DMS53 treated with DMSO at 0.1 percent for 48 hours (cell line): ENCODE measurements around the gene STAT2.
"Not testable (repeated sequence)": the region's sequence is repeated elsewhere in the genome, so short reads cannot be mapped to it uniquely, and the experiment has no call there.

Experiments used
- DNase-seq: peaks from one replicate; lab custom pipeline; 2025; ENCODE audit not compliant: unreplicated experiment; lab: John Stamatoyannopoulos, UW

The STAT2 gene

DNA sequence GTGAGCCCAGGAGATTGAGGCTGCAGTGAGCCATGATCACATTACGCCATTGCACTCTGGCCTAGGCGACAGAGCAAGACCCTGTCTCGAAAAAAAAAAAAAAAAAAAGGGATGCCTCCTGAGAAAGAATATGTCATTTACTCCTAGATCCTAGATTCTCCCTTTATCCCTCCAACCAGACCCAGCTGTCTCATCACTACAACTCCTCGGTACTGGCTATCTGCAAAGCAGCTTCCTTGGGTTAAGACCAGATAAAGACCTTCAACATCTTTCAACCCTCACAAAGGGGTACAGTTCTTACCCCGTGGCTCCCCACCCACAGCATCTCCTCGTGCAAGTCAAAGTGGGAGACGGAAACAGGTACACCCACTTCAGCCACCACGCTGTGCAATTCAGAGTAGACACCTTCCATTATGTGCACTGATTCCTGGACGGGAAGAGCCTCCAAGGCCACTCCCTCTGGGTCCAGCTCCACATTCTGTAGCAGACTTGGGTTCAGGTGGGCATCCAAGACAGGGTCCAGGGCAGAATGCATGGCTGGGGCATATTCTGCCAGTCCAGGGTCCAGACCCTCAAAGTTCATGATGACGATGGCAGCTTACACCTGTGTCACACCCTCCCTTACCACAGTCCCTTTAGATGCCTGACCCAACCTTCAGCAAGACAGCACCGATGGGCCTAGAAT is 27.3 kb downstream of the STAT2 start:
- no peak for DNase-seq

DNA sequence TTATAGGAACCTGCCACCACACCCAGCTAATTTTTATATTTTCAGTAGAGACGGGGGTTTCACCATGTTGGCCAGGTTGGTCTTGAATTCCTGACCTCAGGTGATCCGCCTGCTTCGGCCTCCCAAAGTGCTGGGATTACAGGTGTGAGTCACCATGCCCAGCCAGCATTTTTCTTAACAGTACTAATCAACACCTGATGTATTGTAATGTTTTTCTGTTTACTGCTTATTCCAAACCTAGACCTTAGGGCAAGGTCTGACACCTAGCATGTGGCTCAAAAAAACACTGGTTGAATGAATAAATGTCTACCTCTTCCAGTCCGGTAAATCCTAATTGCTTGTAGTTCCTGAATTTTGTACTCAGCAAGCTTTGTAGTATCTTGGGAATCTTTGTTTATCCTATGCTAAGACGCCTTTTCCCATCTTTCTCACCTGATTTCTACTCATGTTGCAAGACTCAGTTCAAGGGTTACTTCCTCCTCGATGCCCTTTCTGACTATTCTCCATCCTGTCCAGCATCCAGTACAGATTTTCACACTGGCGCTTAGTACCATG is 28.9 kb downstream of the STAT2 start:
- DNase-seq: no peak

DNA sequence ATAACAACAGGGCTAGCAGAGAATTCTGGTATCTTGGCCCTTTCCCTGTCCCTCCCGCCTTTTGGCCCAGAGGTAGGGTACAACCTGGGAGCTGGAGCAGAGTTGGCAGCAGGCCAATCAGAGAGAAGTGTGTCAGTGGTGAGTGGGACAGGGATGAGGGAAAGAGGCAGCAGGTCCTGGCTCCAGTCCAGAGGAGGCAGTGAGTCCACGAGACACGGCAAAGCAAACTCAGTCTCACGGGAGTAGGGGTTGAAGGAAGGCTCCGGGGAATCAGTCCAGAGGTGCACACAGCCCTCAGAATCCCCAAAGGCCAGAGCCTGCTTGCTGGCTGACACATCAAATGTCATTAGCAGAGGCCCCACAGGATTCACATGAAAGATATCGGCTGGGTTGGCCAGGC is 33.4 kb downstream of the STAT2 start:
- no peak for DNase-seq

DNA sequence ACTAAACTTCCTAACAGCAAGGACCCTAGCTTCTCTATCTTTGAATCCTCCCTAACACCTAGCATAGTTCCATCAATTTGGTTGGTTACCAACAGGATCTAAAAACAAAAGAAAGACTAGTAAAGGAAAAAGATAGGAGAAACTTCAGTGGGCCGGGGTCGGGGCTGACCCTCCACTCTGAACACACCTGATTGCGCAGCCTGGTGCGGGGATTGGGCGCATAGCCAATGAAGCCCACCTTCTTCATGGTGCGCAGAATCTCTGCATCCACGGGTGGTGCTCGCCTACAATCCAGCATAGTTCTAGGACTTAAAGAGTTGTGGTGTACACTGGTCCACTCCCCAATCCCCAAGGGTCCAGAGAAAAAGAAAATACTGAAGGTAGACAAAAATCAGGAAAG is 33.8 kb downstream of the STAT2 start:
- DNase-seq: no peak

DNA sequence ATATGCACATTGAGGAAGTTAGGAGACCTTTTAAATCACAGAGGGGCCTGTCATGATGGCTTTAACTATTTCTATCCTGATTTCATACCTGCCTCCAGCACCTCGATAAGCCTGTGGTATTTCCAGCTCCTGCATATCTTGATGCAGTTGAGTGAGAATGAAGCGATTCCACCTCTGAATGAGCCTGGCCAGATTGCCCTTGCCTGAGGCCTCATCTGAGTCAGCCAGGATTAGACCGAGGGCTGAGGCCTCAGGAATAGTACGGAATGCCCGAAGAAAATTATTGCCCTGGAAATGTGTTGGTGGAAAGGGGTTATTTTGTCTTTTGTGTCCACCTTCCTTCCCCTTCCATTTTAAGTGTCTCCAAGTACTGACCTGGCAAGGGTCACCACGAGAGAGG is 35.7 kb downstream of the STAT2 start:
- DNase-seq: no peak

DNA sequence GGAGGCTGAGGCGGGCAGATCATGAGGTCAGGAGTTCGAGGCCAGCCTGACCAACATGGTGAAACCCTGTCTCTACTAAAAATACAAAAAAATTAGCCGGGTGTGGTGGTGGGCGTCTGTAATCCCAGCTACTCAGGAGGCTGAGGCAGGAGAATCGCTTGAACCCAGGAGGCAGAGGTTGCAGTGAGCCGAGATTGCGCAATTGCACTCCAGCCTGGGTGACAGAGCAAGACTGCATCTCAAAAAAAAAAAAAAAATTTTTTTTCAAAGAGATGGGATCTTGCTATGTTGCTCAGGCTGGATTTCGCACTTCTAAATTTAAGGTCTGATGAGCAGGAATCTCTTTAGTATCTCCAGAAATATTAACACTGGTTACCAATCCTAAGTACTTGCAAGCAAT is 38.3 kb downstream of the STAT2 start:
- DNase-seq: not testable (repeated sequence)

DNA sequence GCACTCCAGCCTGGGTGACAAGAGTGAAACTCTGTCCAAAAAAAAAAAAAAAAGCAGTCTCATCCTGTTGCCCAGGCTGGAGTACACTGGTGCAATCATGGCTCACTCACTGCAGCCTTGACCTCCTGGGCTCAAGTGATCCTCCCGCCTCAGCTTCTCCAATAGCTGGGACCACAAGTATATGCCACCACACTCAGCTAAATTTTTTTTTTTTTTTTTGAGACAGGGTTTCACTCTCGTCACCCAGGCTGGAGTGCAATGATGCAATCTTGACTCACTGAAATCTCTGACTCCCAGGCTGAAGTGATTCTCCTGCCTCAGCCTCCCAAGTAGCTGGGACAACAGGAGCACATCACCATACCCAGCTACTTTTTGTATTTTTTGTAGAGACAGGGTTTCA is 38.9 kb downstream of the STAT2 start:
- no peak for DNase-seq

DNA sequence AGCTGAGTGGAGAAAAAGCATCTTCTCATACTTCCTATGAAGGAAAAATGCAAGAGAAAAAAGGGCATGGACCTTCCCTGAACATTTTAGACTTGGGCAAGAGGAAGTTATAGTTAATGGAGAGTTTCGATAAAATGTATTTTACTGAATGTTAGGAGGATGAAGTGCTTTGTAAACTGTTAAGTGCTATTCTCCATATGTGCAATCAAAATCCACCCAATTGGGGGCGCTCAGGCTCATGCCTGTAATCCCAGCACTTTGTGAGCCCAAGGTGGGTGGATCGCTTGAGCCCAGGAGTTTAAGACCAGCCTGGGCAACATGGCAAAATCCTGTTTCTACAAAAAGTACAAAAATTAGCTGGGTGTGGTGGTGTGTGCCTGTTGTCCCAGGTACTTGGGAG is 42.2 kb downstream of the STAT2 start:
- no peak for DNase-seq

DNA sequence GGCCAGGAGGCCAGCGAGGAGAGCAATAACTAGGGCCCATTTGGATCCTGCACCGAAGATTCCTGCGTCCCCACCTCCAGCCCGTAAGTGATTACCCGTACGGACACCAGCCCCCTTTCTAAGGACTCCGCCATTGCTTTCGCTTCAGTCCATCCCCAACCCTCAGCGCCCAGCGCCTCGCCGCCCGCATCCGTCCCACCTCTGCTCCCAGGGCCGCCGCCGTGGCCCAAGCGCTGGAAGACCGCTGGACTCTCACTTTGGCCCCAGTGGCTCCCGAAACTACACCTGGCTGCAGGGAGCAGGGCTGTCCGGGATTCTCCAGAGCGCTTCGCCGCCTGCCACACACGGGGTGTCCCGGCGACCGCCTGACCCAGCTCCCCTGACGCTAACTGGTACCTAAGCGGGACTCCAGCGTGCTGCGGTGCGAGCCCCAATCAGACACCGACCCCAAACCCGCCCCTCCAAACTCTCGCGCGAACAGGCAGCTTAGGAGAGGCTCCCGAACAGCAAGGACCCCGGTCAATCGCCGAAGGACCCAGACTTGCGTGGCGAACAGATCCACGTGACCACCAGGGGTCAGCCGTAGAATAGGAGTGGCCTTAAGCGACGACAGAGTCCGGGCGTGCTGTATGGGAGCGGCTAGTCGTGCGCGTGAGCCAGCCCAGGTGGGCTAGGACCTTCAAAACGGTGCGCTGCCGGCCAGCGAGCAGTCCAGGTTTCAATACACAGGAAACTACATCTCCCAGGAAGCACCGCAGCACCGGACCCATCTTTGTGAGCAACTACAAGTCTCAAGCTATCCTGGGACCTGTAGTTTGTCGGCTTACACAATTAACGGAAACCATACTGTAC is 44.1 kb downstream of the STAT2 start, which contains the start of gene CNPY2:
Gene CNPY2, minus strand, starts transcription at position 367 of the 852 bp plus-strand sequence. CDS start 771 bp downstream, outside the sequence.
- DNase-seq: peak; percentile 96

DNA sequence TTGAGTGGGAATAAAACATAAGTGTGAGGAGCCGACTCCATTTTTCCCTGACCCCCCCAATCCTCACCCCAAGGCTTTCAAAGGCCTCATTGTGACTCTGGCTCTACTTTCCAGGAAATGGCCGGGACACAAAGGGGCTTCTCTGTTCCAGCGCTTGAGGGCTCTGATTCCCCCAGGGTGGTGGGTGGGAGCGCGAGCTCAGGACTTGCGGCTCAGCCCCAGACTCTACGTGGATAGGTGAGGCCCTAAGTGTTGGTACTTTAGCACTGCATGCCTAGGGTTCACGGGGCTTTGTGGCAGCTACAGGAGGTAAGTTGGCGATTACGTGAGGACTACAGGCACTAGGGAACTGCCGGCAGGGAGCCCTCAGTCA is 44.7 kb downstream of the STAT2 start:
- no peak for DNase-seq

DNA sequence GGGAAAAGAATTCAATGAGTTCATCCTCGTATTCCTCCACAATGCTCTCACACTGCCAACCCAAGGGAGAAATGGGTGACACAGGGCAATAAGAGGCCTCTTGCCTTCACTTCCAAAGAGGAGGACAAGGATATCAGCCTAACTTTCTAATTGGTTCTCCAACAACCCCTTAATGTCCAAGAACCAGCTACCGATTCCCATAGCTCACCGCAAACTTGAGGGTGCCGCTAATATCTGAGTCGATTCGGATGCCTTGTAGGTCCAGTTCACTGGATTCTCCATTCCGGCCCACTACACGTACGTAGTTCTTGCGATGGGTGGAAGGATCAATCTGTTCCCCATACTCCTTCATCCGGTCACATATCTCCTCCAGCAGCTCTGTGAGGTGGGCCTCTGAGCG is 48.9 kb downstream of the STAT2 start:
- DNase-seq: no peak

DNA sequence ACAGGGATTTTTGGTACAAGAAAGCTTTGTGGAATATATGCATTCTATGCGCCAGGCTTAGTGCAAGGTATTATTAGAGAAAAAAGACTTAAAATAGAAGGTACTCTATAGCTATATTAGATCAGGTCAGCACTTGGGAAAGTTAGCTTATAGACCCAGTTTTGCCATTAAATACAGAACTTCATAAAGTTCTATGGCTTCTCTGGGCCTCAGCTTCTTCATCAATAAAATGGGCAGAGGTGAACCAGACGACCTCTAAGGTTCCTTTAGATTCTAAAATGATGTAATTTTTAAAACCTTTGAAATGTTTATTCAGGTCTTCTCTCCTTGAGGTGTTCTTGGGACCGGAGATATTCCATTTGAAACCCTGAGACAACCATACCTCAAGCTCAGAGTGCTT is 51.2 kb downstream of the STAT2 start:
- DNase-seq: no peak

DNA sequence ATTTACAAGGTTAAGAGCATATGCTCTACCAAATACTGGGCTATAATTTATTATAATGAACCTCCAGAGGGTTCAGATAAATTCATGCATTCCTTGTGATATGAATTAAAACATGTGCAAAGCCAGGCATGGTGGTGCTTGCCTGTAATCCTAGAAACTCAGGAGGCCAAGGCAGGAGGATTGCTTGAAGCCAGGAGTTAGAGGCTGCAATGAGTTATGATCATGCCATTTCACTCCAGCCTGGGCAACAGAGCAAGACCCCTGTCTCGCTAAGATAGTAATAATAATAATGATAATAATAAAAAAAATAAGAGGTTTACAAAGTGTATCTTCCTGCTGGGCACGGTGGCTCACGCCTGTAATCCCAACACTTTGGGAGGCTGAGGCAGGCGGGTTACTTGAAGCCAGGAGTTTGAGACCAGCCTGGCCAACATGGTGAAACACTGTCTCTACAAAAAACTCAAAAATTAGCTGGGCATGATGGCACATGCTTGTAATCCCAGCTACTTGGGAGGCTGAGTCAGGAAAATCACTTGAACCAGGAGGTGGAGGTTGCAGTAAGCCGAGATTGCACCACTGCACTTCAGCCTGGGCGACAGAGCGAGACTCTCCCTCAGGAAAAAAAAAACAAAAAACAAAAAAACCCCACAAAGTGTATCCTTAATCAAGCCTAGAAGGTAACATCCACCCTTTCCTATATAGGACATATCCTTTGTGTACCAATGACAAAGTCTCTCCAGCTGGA is 52.5 kb downstream of the STAT2 start:
- no peak for DNase-seq

DNA sequence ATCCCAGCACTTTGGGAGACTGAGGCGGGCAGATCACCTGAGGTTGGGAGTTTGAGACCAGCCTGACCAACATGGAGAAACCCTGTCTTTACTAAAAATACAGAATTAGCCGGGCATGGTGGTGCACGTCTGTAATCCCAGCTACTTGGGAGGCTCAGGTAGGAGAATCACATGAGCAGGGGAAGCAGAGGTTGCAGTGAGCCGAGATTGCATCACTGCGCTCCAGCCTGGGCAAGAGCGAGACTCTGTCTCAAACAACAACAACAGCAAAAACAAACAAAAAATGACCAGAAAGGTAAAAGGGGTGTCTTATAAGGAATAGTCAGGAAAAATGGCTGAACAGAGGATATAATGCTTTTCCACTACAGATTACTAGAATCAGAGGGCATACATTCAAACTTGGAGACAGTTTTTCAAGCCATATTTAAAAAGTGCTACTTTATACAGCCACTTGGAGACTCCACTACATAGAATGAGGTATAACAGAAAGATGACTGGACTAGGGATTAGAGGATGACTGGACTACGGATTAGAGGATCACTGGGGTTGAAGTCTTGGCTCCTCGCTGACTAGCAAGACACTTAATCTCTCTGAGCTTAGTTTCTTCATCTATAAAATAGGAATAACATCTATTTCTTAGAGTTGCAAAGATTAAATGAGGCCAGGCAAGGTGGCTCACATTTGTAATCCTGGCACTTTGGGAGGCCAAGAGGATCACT is 54.9 kb downstream of the STAT2 start:
- DNase-seq: no peak

DNA sequence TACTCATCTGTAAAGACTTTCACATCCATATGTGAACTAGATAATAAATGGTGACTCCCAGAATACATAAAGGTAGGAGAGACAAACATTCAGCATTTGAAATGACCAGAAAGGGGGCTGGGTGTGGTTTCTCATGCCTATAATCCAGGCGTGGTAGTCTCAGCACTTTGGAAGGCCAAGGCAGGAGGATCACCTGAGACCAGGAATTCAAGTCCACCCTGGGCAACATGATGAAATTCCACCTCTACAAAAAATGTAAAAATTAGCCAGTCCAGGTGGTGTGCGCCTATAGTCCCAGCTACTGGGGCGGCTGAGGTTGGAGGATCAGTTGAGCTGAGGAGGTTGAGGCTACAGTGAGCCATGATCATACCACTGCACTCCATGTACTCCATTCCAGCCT is 55.6 kb downstream of the STAT2 start:
- DNase-seq: no peak

DNA sequence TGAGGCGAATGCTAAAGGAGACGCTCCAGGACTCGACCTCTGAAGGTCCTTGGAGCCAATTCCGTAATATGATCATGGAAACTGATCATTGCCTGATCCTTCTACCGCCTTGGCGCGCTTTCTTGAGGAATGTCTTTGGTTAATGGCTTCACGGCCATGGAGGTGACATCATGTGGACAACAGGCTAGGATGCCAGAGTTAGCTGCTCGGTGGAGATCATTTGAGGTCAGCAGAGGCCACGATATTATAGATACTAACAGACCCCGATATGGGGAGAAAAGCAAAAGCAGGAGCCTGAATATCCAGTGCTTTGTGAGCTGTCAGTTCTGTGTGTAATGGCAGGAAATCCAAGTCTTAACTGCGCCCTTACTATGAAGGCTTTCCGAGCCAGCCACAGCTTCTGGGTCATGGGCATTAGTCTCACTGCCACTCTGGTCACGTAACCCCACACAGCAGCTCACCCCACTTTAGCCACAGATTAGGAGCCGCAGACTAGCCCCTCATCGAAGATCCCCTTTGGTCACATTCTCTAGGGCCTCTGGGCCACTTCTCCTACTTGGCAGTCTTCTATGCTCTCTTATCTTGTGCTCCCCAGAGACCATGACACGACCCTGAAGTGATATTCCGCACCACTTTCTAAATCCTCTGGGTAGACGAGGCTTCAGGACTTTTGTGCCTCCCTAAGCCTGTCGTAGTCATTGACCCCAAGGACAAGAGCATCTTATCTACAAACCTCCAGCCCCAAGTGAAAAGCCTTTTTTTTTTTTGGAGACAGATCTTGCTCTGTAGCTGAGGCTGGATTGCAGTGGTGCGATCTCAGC is 59.1 kb downstream of the STAT2 start:
- DNase-seq: peak; percentile 77

DNA sequence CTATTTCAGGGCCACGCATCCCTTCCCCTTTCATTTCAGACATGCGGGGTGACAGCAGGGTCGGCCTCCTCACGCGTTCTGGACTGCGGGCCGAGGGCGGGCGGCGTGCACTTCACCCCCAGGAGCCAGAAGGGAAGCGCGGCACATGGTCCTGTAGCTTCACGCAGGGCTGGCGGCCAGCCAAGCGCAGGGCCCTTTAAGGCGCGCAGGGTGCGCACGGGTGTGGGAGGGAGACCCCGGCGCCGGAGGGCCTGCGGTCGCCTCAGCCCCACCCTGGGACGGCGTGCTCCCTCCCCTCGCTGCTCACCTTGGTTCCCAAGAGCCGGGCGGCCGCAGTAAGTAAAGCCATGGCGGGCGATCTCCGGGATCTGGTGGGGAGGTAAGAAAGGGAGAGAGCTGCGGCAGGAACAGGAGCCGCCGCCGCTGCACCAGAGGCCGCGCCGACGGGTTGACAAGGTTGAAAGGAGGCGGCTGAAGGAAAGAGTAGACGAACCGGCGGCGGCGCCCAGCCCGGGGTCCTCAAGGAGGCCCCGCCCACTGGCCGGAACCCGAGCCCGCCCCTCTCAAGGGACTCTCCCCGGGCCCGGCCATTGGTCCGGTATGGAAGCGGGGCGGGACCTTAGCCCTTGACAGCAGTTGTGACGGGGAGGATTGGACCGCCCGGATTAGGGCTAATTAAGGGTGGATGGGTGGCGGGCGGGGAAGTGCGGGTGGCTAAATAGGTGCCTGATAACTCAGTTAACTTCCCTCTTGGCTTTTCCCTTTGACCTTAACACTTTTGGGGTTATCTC is 59.9 kb downstream of the STAT2 start, which contains the start of gene CS:
Gene CS, minus strand, starts transcription at position 478 of the 791 bp plus-strand sequence. Its CDS starts 129 bp downstream, at position 349.
- DNase-seq: peak; percentile 98

DNA sequence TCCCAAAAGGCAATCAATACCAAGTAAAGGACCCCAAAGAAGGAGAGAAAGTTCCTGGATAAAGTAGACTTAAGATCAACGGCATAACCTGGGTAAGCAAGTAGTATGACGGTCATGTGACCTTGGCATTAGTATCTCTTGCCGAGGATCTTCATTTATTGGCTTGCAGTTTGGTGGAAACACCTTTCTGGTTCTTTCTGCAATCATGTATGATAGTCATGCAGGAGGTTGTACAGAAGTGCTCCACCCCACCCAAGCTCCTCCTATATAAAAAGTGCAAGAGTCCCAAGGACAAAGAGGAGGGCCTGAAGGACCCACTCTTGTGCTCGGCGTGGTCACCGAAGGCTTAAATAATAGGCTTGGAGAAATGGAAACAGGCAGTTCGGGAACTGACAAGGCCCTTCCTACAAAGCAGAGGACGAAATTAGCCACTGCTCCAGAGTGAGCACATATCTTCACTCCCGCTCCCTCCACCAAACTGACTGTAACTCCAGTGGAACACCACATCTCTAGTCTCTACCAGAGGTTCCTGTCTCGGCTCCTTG is 60.5 kb downstream of the STAT2 start:
- no peak for DNase-seq

DNA sequence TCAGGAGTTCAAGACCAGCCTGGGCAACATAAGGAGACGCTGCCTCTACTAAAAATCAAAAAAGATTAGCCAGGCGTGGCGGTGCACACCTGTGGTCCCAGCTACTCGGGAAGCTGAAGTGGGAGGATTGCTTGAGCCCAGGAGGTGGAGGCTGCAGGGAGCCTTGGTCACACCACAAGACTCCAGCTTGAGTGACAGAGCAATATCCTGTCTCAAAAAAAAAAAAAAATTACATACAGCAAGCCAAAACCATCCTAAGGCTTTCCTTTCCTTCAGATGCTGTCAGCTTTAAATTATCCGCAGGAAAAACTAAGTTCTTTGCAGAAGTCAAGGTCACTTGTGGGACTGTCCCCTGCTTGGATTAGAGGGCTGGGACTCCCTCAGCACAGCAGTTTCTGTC is 61.1 kb downstream of the STAT2 start:
- DNase-seq: no peak
